Spleen (tissue), 11 donors: ENCODE measurements around the gene NOP16. TPM values are rescaled to one million over a fixed set of nuclear protein-coding genes. Genes with fewer than 3 reads are reported as not detected.

Experiments used
- DNase-seq: peaks from one replicate; pipeline ENCODE4 v3.0.0-alpha.2; 2020
- H3K27ac ChIP-seq, 8 donors: fragments of 200-600 bp; sonication (generic) in 7 of 8; 1 replicate in 4 of 8; 2 replicates in 4 of 8; pipeline versions ENCODE4 v1.5.0 to v1.8.0; 2016 to 2021; ENCODE audit warnings: inconsistent platforms in 4 of 8, mild to moderate bottlenecking in 4 of 8, moderate library complexity in 1 of 8
- H3K27me3 ChIP-seq, 7 donors: fragments of 200-600 bp; sonication (generic) in 6 of 7; replicated peaks in 1 of 7; 1 replicate in 4 of 7; 2 replicates in 3 of 7; pipeline versions ENCODE4 v1.5.0 to v1.8.0; 2016 to 2021; ENCODE audit warnings: inconsistent platforms in 3 of 7, mild to moderate bottlenecking in 1 of 7
- H3K36me3 ChIP-seq, 6 donors: fragments of 200-600 bp; sonication (generic) in 5 of 6; 1 replicate in 4 of 6; 2 replicates in 2 of 6; pipeline versions ENCODE4 v1.5.0 to v1.8.0; 2016 to 2021; ENCODE audit warnings: inconsistent platforms in 2 of 6
- H3K4me1 ChIP-seq, 6 donors: fragments of 200-600 bp; sonication (generic) in 5 of 6; 1 replicate in 3 of 6; 2 replicates in 3 of 6; pipeline versions ENCODE4 v1.5.0 to v1.8.0; 2016 to 2021; ENCODE audit warnings: inconsistent platforms in 3 of 6
- H3K4me3 ChIP-seq, 8 donors: fragments of 200-600 bp; sonication (generic) in 7 of 8; 1 replicate in 4 of 8; 2 replicates in 4 of 8; pipeline versions ENCODE4 v1.5.0 to v1.8.0; 2016 to 2021; ENCODE audit warnings: inconsistent platforms in 4 of 8, mild to moderate bottlenecking in 4 of 8, moderate library complexity in 2 of 8
- H3K9me3 ChIP-seq, 8 donors: fragments of 200-600 bp; sonication (generic) in 7 of 8; 1 replicate in 4 of 8; 2 replicates in 4 of 8; pipeline versions ENCODE4 v1.5.0 to v1.8.0; 2016 to 2021; ENCODE audit warnings: inconsistent platforms in 4 of 8
- CTCF ChIP-seq, 11 experiments: fragments of 200-600 bp in 7 of 11; fragments of 450-650 bp in 4 of 11; sonication (generic) in 4 of 11; IDR thresholded peaks in 8 of 11; conservative IDR thresholded peaks in 3 of 11; 1 replicate in 7 of 11; 2 replicates in 4 of 11; pipeline versions ENCODE4 v1.4.0 to v1.8.0; 2016 to 2021; ENCODE audit warnings: antibody characterized with exemption in 11 of 11, inconsistent platforms in 4 of 11, mild to moderate bottlenecking in 1 of 11
- POLR2A ChIP-seq, 3 donors: fragments of 450-650 bp; IDR thresholded peaks; one replicate each; pipeline ENCODE4 v1.5.1; 2017; ENCODE audit warnings: antibody characterized with exemption in 3 of 3, mild to moderate bottlenecking in 1 of 3
- POLR2AphosphoS5 ChIP-seq, 3 donors: sonication (generic); formaldehyde crosslinking; IDR thresholded peaks; one replicate each; pipeline ENCODE4 v1.5.1; 2017; ENCODE audit warnings: antibody characterized with exemption in 3 of 3
- WGBS, 5 donors: extraction: QIAGEN DNeasy Blood & Tissue Kit in 3 of 5; methylation state at CpG; one replicate each; pipeline versions ENCODE4 v1.1.5 to v1.1.7; 2013 to 2018; 5-methylcytosine and 5-hydroxymethylcytosine counted together
- intact Hi-C: fragments of 100-400 bp; cut with DNase I; formaldehyde crosslinking; loops from one replicate; pipeline ENCODE4 v1.15.0; 2023; ENCODE audit warnings: low total_unique reads
- microRNA-seq, 3 donors: library from miRNA; unstranded; fragments of <30 nt; microRNA quantifications; one replicate each; pipeline versions ENCODE4 to v1.1.0, GENCODE V29; 2019 to 2020
- polyA plus RNA-seq, 3 donors: library from polyadenylated mRNA; stranded (reverse); fragments of 200-250 nt; gene quantifications; one replicate each; pipeline ENCODE4 v1.2.1, GENCODE V29; 2013
- small RNA-seq, 4 donors: library from RNA; depleted of rRNA; stranded (forward); fragments of <200 nt; gene quantifications; one replicate each; pipeline ENCODE3, GENCODE V24; 2016
- total RNA-seq, 7 donors: library from RNA; depleted of rRNA in 3 of 7; stranded (reverse); fragments of >200 nt in 3 of 7; fragmentation: NEBNext Ultra II Directional in 4 of 7; extraction: Animal tissue kit (Norgen Biotek cat#: 25700) in 4 of 7; gene quantifications; one replicate each; pipeline versions ENCODE4 v1.1.0 to v1.2.1, GENCODE V29; 2016 to 2021
- donor health status: healthy with polysubstance abuse.
- donor health status: DM: no; HTN: no; CAD: no; lungs with moderate emphysema.
- donor health status: DM: no; HTN: no; CAD: no.
- donor health status: Bipolar disorder and iron deficiency.
- donor health status: healthy.
- donor health status: DM: no; HTN: no; CAD: no.
- donor health status: DM: yes; HTN: yes; CAD: no.

Gene NOP16
- total and polyA plus RNA-seq, 10 donors: 5.9 to 47.1 (median 15.1) TPM

- Histone ChIP-seq H3K27me3 (no peaks in the 10 kb centered on the region), H3K36me3 (peaks cover 0 to 96% (median 19%) of the 10 kb centered on the region in 6 donors), H3K4me3 (no peak overlapping the region), H3K9me3 (peaks cover 0 to 3% (median under 1%) of the 10 kb centered on the region in 8 donors), H3K4me1 (no peaks in the 10 kb centered on the region), H3K27ac (no peak overlapping the region)
- WGBS, 5 donors: 92 to 97% (median 95%) methylated on average over 5 of the region's 5 CpGs
- intact Hi-C loops: no loop called here
- no peak for DNase-seq
- TF ChIP-seq POLR2A (IDR thresholded peaks at IDR 0.05): no peak
- TF ChIP-seq POLR2AphosphoS5 (IDR thresholded peaks at IDR 0.05): no peak
- TF ChIP-seq CTCF (IDR thresholded peaks at IDR 0.05 in 8 of 11, conservative IDR thresholded peaks at IDR 0.05 in 3 of 11): no peak
These were observed 49.1 kb downstream of the NOP16 start for GRCh38 chr5:176339304-176339703.

- Histone ChIP-seq H3K4me1 (no peaks in the 10 kb centered on the region), H3K9me3 (peaks cover 0 to 14% (median 11%) of the 10 kb centered on the region in 8 donors), H3K4me3 (no peak overlapping the region), H3K27ac (no peak overlapping the region), H3K36me3 (peaks cover 0 to 96% (median 19%) of the 10 kb centered on the region in 6 donors), H3K27me3 (no peaks in the 10 kb centered on the region)
- WGBS, 5 donors: 73 to 89% (median 83%) methylated on average over 1 of the region's 1 CpG
- no peak for DNase-seq
- TF ChIP-seq CTCF (IDR thresholded peaks at IDR 0.05 in 8 of 11, conservative IDR thresholded peaks at IDR 0.05 in 3 of 11): no peak
- TF ChIP-seq POLR2A (IDR thresholded peaks at IDR 0.05): no peak
- no peak for TF ChIP-seq POLR2AphosphoS5 (IDR thresholded peaks at IDR 0.05)
- intact Hi-C loops: no loop called here
These were observed 50.5 kb downstream of the NOP16 start for GRCh38 chr5:176337913-176338312.

- no peak for DNase-seq
- no peaks in the 10 kb centered on the region for H3K27me3 ChIP-seq
- H3K4me3 ChIP-seq: no peak overlapping the region
- H3K4me1 ChIP-seq: no peaks in the 10 kb centered on the region
- intact Hi-C loops: no loop called here
- H3K9me3 ChIP-seq: peaks cover 0 to 17% (median 11%) of the 10 kb centered on the region in 8 donors
- no peak overlapping the region for H3K27ac ChIP-seq
- TF ChIP-seq POLR2A (IDR thresholded peaks at IDR 0.05): no peak
- no peak for TF ChIP-seq POLR2AphosphoS5 (IDR thresholded peaks at IDR 0.05)
- TF ChIP-seq CTCF (IDR thresholded peaks at IDR 0.05 in 8 of 11, conservative IDR thresholded peaks at IDR 0.05 in 3 of 11): no peak
- H3K36me3 ChIP-seq: peaks cover 0 to 80% (median 17%) of the 10 kb centered on the region in 6 donors
These were observed 54.2 kb downstream of the NOP16 start for GRCh38 chr5:176334031-176334770.

Small RNAs within 50 kb of the gene (microRNA-seq; reads per million reads assigned to microRNA genes)
- 2.5 to 4.9 (median 3.3) reads per million in 3 donors for gene MIR1271

Small RNAs within 50 kb of the gene (small RNA-seq; reads per million reads assigned to genes)
- 0 to 0.35 (median 0.10) reads per million in 4 donors for gene MIR1271

Other genes with a start within 250 kb of the NOP16 start
- gene SIMC1, start 150.2 kb downstream of the NOP16 start, total RNA-seq: 10 to 100 TPM; 19.4 to 33.8 (median 27.9) TPM
- gene SIMC1, start 150.2 kb downstream of the NOP16 start, polyA plus RNA-seq: 1 to 10 TPM; 5.2 to 6.6 (median 5.3) TPM
- 10 to 100 TPM; 60.2 to 99.0 (median 75.1) TPM for gene KIAA1191, start 26.8 kb downstream of the NOP16 start, total RNA-seq
- gene KIAA1191, start 26.8 kb downstream of the NOP16 start, polyA plus RNA-seq: 10 to 100 TPM; 24.4 to 34.4 (median 26.3) TPM
- 10 to 100 TPM in 3 of 7 donors, 1 to 10 TPM in 4; 4.7 to 17.8 (median 9.0) TPM for gene ARL10, start 23.1 kb downstream of the NOP16 start, total RNA-seq
- gene ARL10, start 23.1 kb downstream of the NOP16 start, polyA plus RNA-seq: 1 to 10 TPM; 1.6 to 4.0 (median 2.6) TPM
- 100 to 1,000 TPM in 4 of 7 donors, 10 to 100 TPM in 3; 89.3 to 191 (median 102) TPM for gene HIGD2A, start 153 bp upstream of the NOP16 start, total RNA-seq
- gene HIGD2A, start 153 bp upstream of the NOP16 start, polyA plus RNA-seq: 100 to 1,000 TPM; 196 to 276 (median 220) TPM
- 10 to 100 TPM; 51.9 to 70.2 (median 62.9) TPM for gene CLTB, start 27.9 kb upstream of the NOP16 start, total RNA-seq
- 10 to 100 TPM; 64.1 to 98.4 (median 69.2) TPM for gene CLTB, start 27.9 kb upstream of the NOP16 start, polyA plus RNA-seq
- gene FAF2, start 59.8 kb upstream of the NOP16 start, total RNA-seq: 10 to 100 TPM; 28.6 to 41.3 (median 34.0) TPM
- gene FAF2, start 59.8 kb upstream of the NOP16 start, polyA plus RNA-seq: 1 to 10 TPM; 7.6 to 9.4 (median 9.1) TPM
- gene RNF44, start 148.8 kb upstream of the NOP16 start, total RNA-seq: 100 to 1,000 TPM in 6 of 7 donors, 10 to 100 TPM in 1; 75.1 to 143 (median 121) TPM
- gene RNF44, start 148.8 kb upstream of the NOP16 start, polyA plus RNA-seq: 10 to 100 TPM; 28.0 to 82.1 (median 44.4) TPM
- gene CDHR2, start 160.7 kb upstream of the NOP16 start, total RNA-seq: 1 to 10 TPM in 1 of 7 donors, under 1 TPM in 4, not detected in 2; 0.17 to 1.4 (median 0.54) TPM
- gene CDHR2, start 160.7 kb upstream of the NOP16 start, polyA plus RNA-seq: under 1 TPM; 0.02 to 0.26 (median 0.10) TPM
- 1 to 10 TPM in 4 of 7 donors, under 1 TPM in 3; 0.52 to 1.3 (median 1.1) TPM for gene GPRIN1, start 221.6 kb upstream of the NOP16 start, total RNA-seq
- gene GPRIN1, start 221.6 kb upstream of the NOP16 start, polyA plus RNA-seq: under 1 TPM; 0.13 to 0.48 (median 0.46) TPM
- not detected for gene SNCB, start 241.9 kb upstream of the NOP16 start, total RNA-seq
- gene SNCB, start 241.9 kb upstream of the NOP16 start, polyA plus RNA-seq: under 1 TPM; 0.19 to 0.41 (median 0.33) TPM
- gene EIF4E1B, start 242.1 kb upstream of the NOP16 start, total RNA-seq: not detected
- gene EIF4E1B, start 242.1 kb upstream of the NOP16 start, polyA plus RNA-seq: not detected